ENCODE results near the gene ZNF775. TPM values are rescaled to one million over a fixed set of nuclear protein-coding genes. Genes with fewer than 3 reads are reported as not detected.

ZNF775 gene
- total and polyA plus RNA-seq, 2 of the 13 experiments (the other 11 are each of a cell fraction or from before 2014, with no cell fraction given), result 3.1 to 3.2 TPM

DNA sequence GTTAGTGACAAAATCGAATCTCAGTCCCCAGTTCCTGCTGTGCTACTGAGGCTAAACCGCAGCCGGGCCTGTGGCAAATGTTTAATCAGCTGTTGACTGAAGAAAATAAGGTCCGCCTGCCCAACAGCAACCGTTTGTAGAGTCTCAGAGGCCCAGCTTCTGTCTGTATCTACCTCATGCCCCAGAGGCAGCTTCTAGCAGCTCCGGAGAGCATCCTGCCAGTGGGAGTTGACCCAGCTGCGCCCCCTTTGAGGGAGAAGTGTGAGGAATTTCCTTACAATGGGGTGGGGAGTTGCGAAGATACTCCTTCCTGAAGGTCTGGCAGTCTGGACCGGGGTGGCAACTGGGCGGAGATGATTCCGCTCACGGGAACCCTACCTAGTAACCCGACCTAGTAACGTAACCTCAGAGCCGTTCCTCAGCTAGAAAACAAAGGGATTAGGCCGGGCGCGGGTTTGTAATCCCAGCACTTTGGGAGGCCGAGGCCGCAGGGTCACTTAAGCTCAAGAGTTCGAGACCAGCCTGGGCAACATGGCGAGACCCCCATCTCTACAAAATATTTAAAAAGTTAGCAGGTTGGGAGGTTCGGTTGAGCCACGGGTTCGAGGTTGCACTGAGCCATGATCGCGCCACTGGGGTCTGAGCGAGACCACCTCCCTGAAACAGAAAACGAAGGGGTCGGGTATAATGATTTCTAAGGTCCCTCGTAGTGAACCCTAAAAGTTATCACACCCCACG is 846 bp upstream of the ZNF775 start (continued):
- peak; percentile 32 for TF ChIP-seq ZNF609 (CRISPR knock-in tag; IDR thresholded peaks at IDR 0.05; ENCODE audit: borderline replicate concordance)
- no peak for TF ChIP-seq RORA (CRISPR knock-in tag; IDR thresholded peaks at IDR 0.05)
- TF ChIP-seq MYC (CRISPR knock-in tag; IDR thresholded peaks at IDR 0.05; ENCODE audit: borderline replicate concordance), result peak; percentile 51; the same call in 1 of the 2 replicates
- TF ChIP-seq, protein P1, sequence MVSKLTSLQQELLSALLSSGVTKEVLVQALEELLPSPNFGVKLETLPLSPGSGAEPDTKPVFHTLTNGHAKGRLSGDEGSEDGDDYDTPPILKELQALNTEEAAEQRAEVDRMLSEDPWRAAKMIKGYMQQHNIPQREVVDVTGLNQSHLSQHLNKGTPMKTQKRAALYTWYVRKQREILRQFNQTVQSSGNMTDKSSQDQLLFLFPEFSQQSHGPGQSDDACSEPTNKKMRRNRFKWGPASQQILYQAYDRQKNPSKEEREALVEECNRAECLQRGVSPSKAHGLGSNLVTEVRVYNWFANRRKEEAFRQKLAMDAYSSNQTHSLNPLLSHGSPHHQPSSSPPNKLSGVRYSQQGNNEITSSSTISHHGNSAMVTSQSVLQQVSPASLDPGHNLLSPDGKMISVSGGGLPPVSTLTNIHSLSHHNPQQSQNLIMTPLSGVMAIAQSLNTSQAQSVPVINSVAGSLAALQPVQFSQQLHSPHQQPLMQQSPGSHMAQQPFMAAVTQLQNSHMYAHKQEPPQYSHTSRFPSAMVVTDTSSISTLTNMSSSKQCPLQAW (CRISPR knock-in tag; IDR thresholded peaks at IDR 0.05), result peak; percentile 62; the same call in 1 of the 2 replicates
- TF ChIP-seq PPARG (CRISPR knock-in tag; conservative IDR thresholded peaks at IDR 0.05), result no peak; the same call in 1 of the 2 replicates
- peak; percentile 35; the same call in 1 of the 2 replicates for TF ChIP-seq ZNF430 (CRISPR knock-in tag; IDR thresholded peaks at IDR 0.05)
- TF ChIP-seq, protein P2, sequence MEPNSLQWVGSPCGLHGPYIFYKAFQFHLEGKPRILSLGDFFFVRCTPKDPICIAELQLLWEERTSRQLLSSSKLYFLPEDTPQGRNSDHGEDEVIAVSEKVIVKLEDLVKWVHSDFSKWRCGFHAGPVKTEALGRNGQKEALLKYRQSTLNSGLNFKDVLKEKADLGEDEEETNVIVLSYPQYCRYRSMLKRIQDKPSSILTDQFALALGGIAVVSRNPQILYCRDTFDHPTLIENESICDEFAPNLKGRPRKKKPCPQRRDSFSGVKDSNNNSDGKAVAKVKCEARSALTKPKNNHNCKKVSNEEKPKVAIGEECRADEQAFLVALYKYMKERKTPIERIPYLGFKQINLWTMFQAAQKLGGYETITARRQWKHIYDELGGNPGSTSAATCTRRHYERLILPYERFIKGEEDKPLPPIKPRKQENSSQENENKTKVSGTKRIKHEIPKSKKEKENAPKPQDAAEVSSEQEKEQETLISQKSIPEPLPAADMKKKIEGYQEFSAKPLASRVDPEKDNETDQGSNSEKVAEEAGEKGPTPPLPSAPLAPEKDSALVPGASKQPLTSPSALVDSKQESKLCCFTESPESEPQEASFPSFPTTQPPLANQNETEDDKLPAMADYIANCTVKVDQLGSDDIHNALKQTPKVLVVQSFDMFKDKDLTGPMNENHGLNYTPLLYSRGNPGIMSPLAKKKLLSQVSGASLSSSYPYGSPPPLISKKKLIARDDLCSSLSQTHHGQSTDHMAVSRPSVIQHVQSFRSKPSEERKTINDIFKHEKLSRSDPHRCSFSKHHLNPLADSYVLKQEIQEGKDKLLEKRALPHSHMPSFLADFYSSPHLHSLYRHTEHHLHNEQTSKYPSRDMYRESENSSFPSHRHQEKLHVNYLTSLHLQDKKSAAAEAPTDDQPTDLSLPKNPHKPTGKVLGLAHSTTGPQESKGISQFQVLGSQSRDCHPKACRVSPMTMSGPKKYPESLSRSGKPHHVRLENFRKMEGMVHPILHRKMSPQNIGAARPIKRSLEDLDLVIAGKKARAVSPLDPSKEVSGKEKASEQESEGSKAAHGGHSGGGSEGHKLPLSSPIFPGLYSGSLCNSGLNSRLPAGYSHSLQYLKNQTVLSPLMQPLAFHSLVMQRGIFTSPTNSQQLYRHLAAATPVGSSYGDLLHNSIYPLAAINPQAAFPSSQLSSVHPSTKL (CRISPR knock-in tag; IDR thresholded peaks at IDR 0.05), result peak; percentile 13; the same call in 1 of the 2 replicates
- TF ChIP-seq ZMYM4 (CRISPR knock-in tag; IDR thresholded peaks at IDR 0.05), result peak; percentile 13; the same call in 1 of the 2 replicates
- no peak for TF ChIP-seq STAT5B (CRISPR knock-in tag; IDR thresholded peaks at IDR 0.05)
- TF ChIP-seq MIER2 (CRISPR knock-in tag; IDR thresholded peaks at IDR 0.05), result peak; percentile 18; the same call in 1 of the 2 replicates
- no peak for TF ChIP-seq BCL6 (CRISPR knock-in tag; IDR thresholded peaks at IDR 0.05)
- TF ChIP-seq ZNF33A (CRISPR knock-in tag; IDR thresholded peaks at IDR 0.05; ENCODE audit: borderline replicate concordance), result 0 out of 2 replicates have a peak, but pooled peaks have one; percentile 50
- no peak for TF ChIP-seq RFX1 (IDR thresholded peaks at IDR 0.05)
- TF ChIP-seq POLR2AphosphoS5 (IDR thresholded peaks at IDR 0.05; ENCODE audit: low read depth, low read length), result peak; percentile 53; the same call in 1 of the 2 replicates
- TF ChIP-seq BORCS8-MEF2B (CRISPR knock-in tag; IDR thresholded peaks at IDR 0.05), result 0 out of 2 replicates have a peak, but pooled peaks have one; percentile 17
- no peak for TF ChIP-seq SALL2 (CRISPR knock-in tag; IDR thresholded peaks at IDR 0.05)
- peak; percentile 34; the same call in 1 of the 2 replicates for TF ChIP-seq HNF4A (CRISPR knock-in tag; IDR thresholded peaks at IDR 0.05)
- TF ChIP-seq FOXJ3 (CRISPR knock-in tag; IDR thresholded peaks at IDR 0.05; ENCODE audit: borderline replicate concordance), result peak; percentile 20; the same call in 1 of the 2 replicates
- 0 out of 2 replicates have a peak, but pooled peaks have one; percentile 61 for TF ChIP-seq PITX1 (CRISPR knock-in tag; IDR thresholded peaks at IDR 0.05)
- peak; percentile 37; the same call in 1 of the 2 replicates for TF ChIP-seq STAG1 (CRISPR knock-in tag; IDR thresholded peaks at IDR 0.05)
